Neural cell (in vitro differentiated cells): ENCODE measurements around the gene NRG2. TPM values are rescaled to one million over a fixed set of nuclear protein-coding genes. Genes with fewer than 3 reads are reported as not detected.

Source experiments
- H2AFZ ChIP-seq: fragments of 200-600, 300-800 bp; sonication (generic), shearing (Covaris generic); 2 replicates; pipeline ENCODE4 v1.6.0; 2014; ENCODE audit warnings: low read depth, mild to moderate bottlenecking, antibody characterized with exemption, low read length, moderate library complexity
- H3F3A ChIP-seq: fragments of 200-600 bp; shearing (Covaris generic); 2 replicates; pipeline ENCODE4 v1.6.1; 2016; ENCODE audit warnings: mild to moderate bottlenecking, moderate library complexity, mixed read lengths, antibody characterized with exemption, low read length; ENCODE audit not compliant: insufficient read depth, poor library complexity, severe bottlenecking
- H3K27ac ChIP-seq: fragments of 200-600, 300-800 bp; sonication (generic), shearing (Covaris generic); 2 replicates; pipeline ENCODE4 v1.5.1; 2014; ENCODE audit warnings: mild to moderate bottlenecking, low read length, moderate library complexity
- H3K27me3 ChIP-seq: fragments of 300-800, 200-600 bp; sonication (generic), shearing (Covaris generic); 2 replicates; pipeline ENCODE4 v1.6.0; 2014; ENCODE audit warnings: mild to moderate bottlenecking, low read depth, low read length, moderate library complexity; ENCODE audit not compliant: insufficient read depth
- H3K36me3 ChIP-seq: fragments of 300-800, 200-600 bp; sonication (generic), shearing (Covaris generic); 2 replicates; pipeline ENCODE4 v1.5.1; 2014; ENCODE audit warnings: mild to moderate bottlenecking, antibody characterized with exemption, low read length, moderate library complexity; ENCODE audit not compliant: insufficient read depth
- H3K4me2 ChIP-seq: fragments of 300-800, 200-600 bp; sonication (generic), shearing (Covaris generic); 2 replicates; pipeline ENCODE4 v1.6.0; 2014; ENCODE audit warnings: mild to moderate bottlenecking, low read length
- H3K4me3 ChIP-seq: fragments of 300-800, 200-600 bp; sonication (generic), shearing (Covaris generic); 2 replicates; pipeline ENCODE4 v1.5.1; 2014; ENCODE audit warnings: mild to moderate bottlenecking, low read length, moderate library complexity
- H3K79me2 ChIP-seq: fragments of 200-600 bp; shearing (Covaris generic); replicated peaks from 2 replicates; pipeline ENCODE4 v1.6.0; 2014; ENCODE audit warnings: mild to moderate bottlenecking, low read length, moderate library complexity; ENCODE audit not compliant: insufficient read depth
- H3K9ac ChIP-seq: fragments of 300-800, 200-600 bp; sonication (generic), shearing (Covaris generic); 2 replicates; pipeline ENCODE4 v1.6.1; 2016; ENCODE audit warnings: mild to moderate bottlenecking, low read length, mixed read lengths
- H3K9me2 ChIP-seq: fragments of 200-600 bp; shearing (Covaris generic); 2 replicates; pipeline ENCODE4 v1.6.1; 2016; ENCODE audit warnings: mild to moderate bottlenecking, low read length, mixed read lengths; ENCODE audit not compliant: insufficient read depth
- H3K9me3 ChIP-seq: fragments of 200-600, 300-800 bp; sonication (generic), shearing (Covaris generic); 2 replicates; pipeline ENCODE4 v1.6.1; 2016; ENCODE audit warnings: mild to moderate bottlenecking, mixed run types, low read length, moderate library complexity, mixed read lengths
- H4K20me1 ChIP-seq: fragments of 200-600 bp; shearing (Covaris generic); 2 replicates; pipeline ENCODE4 v1.6.1; 2016; ENCODE audit warnings: mild to moderate bottlenecking, mixed run types; ENCODE audit not compliant: insufficient read depth
- EP300 ChIP-seq: fragments of 450-650 bp; conservative IDR thresholded peaks from 2 replicates; pipeline ENCODE4 v1.6.1; 2014; ENCODE audit warnings: antibody characterized with exemption, mild to moderate bottlenecking, moderate library complexity; ENCODE audit not compliant: poor library complexity, severe bottlenecking
- EZH2 ChIP-seq: fragments of 200-600, 300-800 bp; shearing (Covaris generic), sonication (generic); IDR thresholded peaks from 2 replicates; pipeline ENCODE4 v1.6.1; 2014; ENCODE audit warnings: antibody characterized with exemption, low read length, borderline replicate concordance, mild to moderate bottlenecking; ENCODE audit not compliant: insufficient read depth, poor library complexity, severe bottlenecking
- MXI1 ChIP-seq: fragments of 450-650 bp; conservative IDR thresholded peaks from 2 replicates; pipeline ENCODE4 v1.6.1; 2014; ENCODE audit warnings: antibody characterized with exemption, mild to moderate bottlenecking; ENCODE audit not compliant: poor library complexity, severe bottlenecking
- POLR2AphosphoS5 ChIP-seq: IDR thresholded peaks from 2 replicates; pipeline ENCODE4 v1.6.1; 2012
- RAD21 ChIP-seq: fragments of 450-650 bp; conservative IDR thresholded peaks from 2 replicates; pipeline ENCODE4 v1.6.1; 2014; ENCODE audit warnings: antibody characterized with exemption, mild to moderate bottlenecking, moderate library complexity
- SMC3 ChIP-seq: fragments of 450-650 bp; conservative IDR thresholded peaks from 2 replicates; pipeline ENCODE4 v1.6.1; 2014; ENCODE audit warnings: antibody characterized with exemption, mild to moderate bottlenecking, moderate library complexity; ENCODE audit not compliant: poor library complexity
- TAF1 ChIP-seq: IDR thresholded peaks from 2 replicates; pipeline ENCODE4 v1.6.1; 2012; ENCODE audit warnings: low read depth
- polyA plus RNA-seq: library from polyadenylated mRNA; depleted of rRNA; stranded (reverse); fragments of >200 nt; gene quantifications from 2 replicates; pipeline ENCODE4 v1.2.3, GENCODE V29; 2014
- TF ChIP-seq, protein P1 (sequence below): IDR thresholded peaks from 2 replicates; pipeline ENCODE4 v1.6.1; 2012; ENCODE audit warnings: borderline replicate concordance
- TF ChIP-seq, protein P2 (sequence below): fragments of 450-650 bp; IDR thresholded peaks from 2 replicates; pipeline ENCODE4 v1.5.1; 2014; ENCODE audit warnings: antibody characterized with exemption, mild to moderate bottlenecking, moderate library complexity; ENCODE audit not compliant: poor library complexity, severe bottlenecking

NRG2 gene
- polyA plus RNA-seq, 1 donor from 2014 or later = 5.4 TPM

DNA sequence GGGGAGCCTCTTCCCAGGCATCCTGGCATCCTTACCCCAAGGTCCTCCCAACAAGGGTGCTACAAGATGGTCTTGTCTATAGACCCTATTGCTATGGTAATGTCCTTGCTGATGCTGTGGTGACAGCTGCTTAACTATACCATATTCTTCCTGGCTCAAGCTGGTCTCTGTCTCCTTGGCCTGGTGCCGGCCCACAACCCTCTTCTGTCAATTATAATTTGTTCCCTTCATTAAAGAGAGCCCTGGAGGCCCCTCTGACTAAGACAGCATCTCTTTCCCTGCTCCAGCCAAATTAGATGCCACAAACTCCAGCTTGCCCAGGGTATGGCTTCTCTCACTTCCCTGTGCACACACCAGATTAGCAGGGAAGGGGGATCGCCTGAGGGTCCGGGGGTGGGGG lies 160.8 kb downstream of the NRG2 start:
- Histone ChIP-seq H3K9me2 (no peaks in the 10 kb centered on the region), H3K4me2 (no peak overlapping the region), H3K27ac (no peak overlapping the region), H3K9ac (no peak overlapping the region), H4K20me1 (no peaks in the 10 kb centered on the region), H3K27me3 (no peaks in the 10 kb centered on the region), H2AFZ (no peak overlapping the region), H3F3A (no peaks in the 10 kb centered on the region), H3K4me3 (no peak overlapping the region), H3K79me2 (no peaks in the 10 kb centered on the region), H3K36me3 (no peaks in the 10 kb centered on the region), H3K9me3 (no peaks in the 10 kb centered on the region)
- TF ChIP-seq POLR2AphosphoS5 (no peak), TAF1 (no peak), SMC3 (no peak), EP300 (no peak), RAD21 (no peak), MXI1 (no peak), EZH2 (no peak)
- TF ChIP-seq, protein P1, sequence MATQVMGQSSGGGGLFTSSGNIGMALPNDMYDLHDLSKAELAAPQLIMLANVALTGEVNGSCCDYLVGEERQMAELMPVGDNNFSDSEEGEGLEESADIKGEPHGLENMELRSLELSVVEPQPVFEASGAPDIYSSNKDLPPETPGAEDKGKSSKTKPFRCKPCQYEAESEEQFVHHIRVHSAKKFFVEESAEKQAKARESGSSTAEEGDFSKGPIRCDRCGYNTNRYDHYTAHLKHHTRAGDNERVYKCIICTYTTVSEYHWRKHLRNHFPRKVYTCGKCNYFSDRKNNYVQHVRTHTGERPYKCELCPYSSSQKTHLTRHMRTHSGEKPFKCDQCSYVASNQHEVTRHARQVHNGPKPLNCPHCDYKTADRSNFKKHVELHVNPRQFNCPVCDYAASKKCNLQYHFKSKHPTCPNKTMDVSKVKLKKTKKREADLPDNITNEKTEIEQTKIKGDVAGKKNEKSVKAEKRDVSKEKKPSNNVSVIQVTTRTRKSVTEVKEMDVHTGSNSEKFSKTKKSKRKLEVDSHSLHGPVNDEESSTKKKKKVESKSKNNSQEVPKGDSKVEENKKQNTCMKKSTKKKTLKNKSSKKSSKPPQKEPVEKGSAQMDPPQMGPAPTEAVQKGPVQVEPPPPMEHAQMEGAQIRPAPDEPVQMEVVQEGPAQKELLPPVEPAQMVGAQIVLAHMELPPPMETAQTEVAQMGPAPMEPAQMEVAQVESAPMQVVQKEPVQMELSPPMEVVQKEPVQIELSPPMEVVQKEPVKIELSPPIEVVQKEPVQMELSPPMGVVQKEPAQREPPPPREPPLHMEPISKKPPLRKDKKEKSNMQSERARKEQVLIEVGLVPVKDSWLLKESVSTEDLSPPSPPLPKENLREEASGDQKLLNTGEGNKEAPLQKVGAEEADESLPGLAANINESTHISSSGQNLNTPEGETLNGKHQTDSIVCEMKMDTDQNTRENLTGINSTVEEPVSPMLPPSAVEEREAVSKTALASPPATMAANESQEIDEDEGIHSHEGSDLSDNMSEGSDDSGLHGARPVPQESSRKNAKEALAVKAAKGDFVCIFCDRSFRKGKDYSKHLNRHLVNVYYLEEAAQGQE = no peak
- TF ChIP-seq, protein P2, sequence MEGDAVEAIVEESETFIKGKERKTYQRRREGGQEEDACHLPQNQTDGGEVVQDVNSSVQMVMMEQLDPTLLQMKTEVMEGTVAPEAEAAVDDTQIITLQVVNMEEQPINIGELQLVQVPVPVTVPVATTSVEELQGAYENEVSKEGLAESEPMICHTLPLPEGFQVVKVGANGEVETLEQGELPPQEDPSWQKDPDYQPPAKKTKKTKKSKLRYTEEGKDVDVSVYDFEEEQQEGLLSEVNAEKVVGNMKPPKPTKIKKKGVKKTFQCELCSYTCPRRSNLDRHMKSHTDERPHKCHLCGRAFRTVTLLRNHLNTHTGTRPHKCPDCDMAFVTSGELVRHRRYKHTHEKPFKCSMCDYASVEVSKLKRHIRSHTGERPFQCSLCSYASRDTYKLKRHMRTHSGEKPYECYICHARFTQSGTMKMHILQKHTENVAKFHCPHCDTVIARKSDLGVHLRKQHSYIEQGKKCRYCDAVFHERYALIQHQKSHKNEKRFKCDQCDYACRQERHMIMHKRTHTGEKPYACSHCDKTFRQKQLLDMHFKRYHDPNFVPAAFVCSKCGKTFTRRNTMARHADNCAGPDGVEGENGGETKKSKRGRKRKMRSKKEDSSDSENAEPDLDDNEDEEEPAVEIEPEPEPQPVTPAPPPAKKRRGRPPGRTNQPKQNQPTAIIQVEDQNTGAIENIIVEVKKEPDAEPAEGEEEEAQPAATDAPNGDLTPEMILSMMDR = no peak

DNA sequence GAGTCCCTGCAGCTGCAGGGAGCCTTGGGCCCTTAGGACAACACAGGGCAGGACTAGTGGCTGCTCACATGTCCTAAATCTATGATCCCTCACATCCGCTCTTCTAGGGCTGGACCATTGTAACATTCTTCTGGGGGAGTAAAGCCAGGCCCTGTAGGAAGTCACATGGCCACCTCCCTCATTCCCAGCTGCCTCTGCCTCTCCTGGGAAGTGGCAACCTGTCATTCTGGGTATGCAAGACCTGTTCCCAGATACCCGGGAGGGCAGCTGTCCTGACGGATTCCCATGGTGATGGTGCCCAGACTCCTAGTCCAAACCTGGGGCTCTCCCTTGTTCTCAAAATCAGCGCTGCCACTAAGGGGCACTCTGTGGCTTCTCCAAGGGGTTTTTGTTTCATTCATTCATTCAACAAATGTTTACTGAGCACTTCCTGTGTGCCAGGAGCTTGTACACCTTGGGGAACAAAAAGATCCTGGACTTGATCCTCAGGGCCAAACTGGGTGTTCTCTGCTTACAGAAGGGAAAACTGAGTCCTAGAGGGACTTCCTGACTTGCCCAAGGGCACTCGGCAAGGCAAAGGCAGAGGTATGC lies 161.9 kb downstream of the NRG2 start:
- Histone ChIP-seq H3K4me3 (no peak overlapping the region), H3K9me3 (no peaks in the 10 kb centered on the region), H3F3A (no peaks in the 10 kb centered on the region), H3K4me2 (no peak overlapping the region), H3K9me2 (no peaks in the 10 kb centered on the region), H2AFZ (no peak overlapping the region), H3K27me3 (no peaks in the 10 kb centered on the region), H3K36me3 (no peaks in the 10 kb centered on the region), H3K27ac (no peak overlapping the region), H4K20me1 (no peaks in the 10 kb centered on the region), H3K79me2 (no peaks in the 10 kb centered on the region), H3K9ac (no peak overlapping the region)
- no peak for TF ChIP-seq TAF1
- no peak for TF ChIP-seq EZH2
- no peak for TF ChIP-seq SMC3
- no peak for TF ChIP-seq RAD21
- TF ChIP-seq MXI1 = no peak
- TF ChIP-seq, protein P1 = no peak
- no peak for TF ChIP-seq EP300
- TF ChIP-seq, protein P2 = no peak
- no peak for TF ChIP-seq POLR2AphosphoS5
